Stomach (tissue), 9 donors: Measurements from ENCODE around the gene NFS1. TPM values are rescaled to one million over a fixed set of nuclear protein-coding genes. Genes with fewer than 3 reads are reported as not detected.
A peak's percentile ranks its signal among the peaks of the same experiment; 100 is the strongest.

Source experiments
- DNase-seq, 2 donors: peaks; one replicate each; pipeline versions ENCODE4 v3.0.0 to v3.0.0-alpha.2; 2013 to 2019
- H3K27ac ChIP-seq, 5 donors: fragments of 200-600 bp in 4 of 5; sonication (generic) in 4 of 5; one replicate each; pipeline ENCODE4 v1.5.1; 2013 to 2019; ENCODE audit warnings: mild to moderate bottlenecking in 1 of 5, moderate library complexity in 1 of 5
- H3K27me3 ChIP-seq, 3 donors: fragments of 200-600 bp; sonication (generic); one replicate each; pipeline ENCODE4 v1.5.1; 2017 to 2019; ENCODE audit warnings: mixed run types in 1 of 3
- H3K36me3 ChIP-seq, 4 donors: fragments of 200-600 bp; sonication (generic); 1 replicate in 3 of 4; 2 replicates in 1 of 4; pipeline ENCODE4 v1.5.1; 2016 to 2019
- H3K4me1 ChIP-seq, 4 donors: fragments of 200-600 bp; sonication (generic); one replicate each; pipeline ENCODE4 v1.5.1; 2016 to 2019
- H3K4me3 ChIP-seq, 4 donors: fragments of 200-600 bp; sonication (generic) in 3 of 4; one replicate each; pipeline ENCODE4 v1.5.1; 2016 to 2019; ENCODE audit warnings: mild to moderate bottlenecking in 1 of 4
- H3K9me3 ChIP-seq, 4 donors: fragments of 200-600 bp; sonication (generic); one replicate each; pipeline ENCODE4 v1.5.1; 2016 to 2019
- CTCF ChIP-seq, 7 experiments: fragments of 450-650 bp in 4 of 7; fragments of 200-600 bp in 3 of 7; sonication (generic) in 3 of 7; IDR thresholded peaks; one replicate each; pipeline ENCODE4 v1.5.1; 2016 to 2019; ENCODE audit warnings: antibody characterized with exemption in 7 of 7, control low read depth in 2 of 7, mild to moderate bottlenecking in 1 of 7
- EP300 ChIP-seq: sonication (generic); formaldehyde crosslinking; IDR thresholded peaks from one replicate; pipeline ENCODE4 v1.6.1; 2017; ENCODE audit warnings: antibody characterized with exemption
- POLR2A ChIP-seq, 4 donors: fragments of 450-650 bp; IDR thresholded peaks; one replicate each; pipeline ENCODE4 v1.6.1; 2016; ENCODE audit warnings: antibody characterized with exemption in 4 of 4, control low read depth in 2 of 4, mild to moderate bottlenecking in 1 of 4, moderate library complexity in 1 of 4
- POLR2AphosphoS5 ChIP-seq, 3 donors: sonication (generic); formaldehyde crosslinking; IDR thresholded peaks; one replicate each; pipeline ENCODE4 v1.6.1; 2016; ENCODE audit warnings: antibody characterized with exemption in 3 of 3
- WGBS, 5 donors: extraction: QIAGEN DNeasy Blood & Tissue Kit in 3 of 5; methylation state at CpG; one replicate each; pipeline versions ENCODE4 v1.1.5 to v1.1.7; 2013 to 2018; 5-methylcytosine and 5-hydroxymethylcytosine counted together
- intact Hi-C: fragments of 100-400 bp; cut with DNase I; formaldehyde crosslinking; loops from one replicate; pipeline ENCODE4 v1.15.1; 2023; ENCODE audit warnings: low total_unique reads
- polyA plus RNA-seq, 3 donors: library from polyadenylated mRNA; stranded (reverse); fragments of 200-250 nt; gene quantifications; one replicate each; pipeline ENCODE4 v1.2.3, GENCODE V29; 2013
- total RNA-seq, 5 donors: library from RNA; depleted of rRNA; stranded (reverse); fragments of >200 nt; gene quantifications; one replicate each; pipeline versions ENCODE4 v1.1.0 to v1.2.3, GENCODE V29; 2014 to 2016
- donor health status: healthy with polysubstance abuse.
- donor health status: Bipolar disorder and iron deficiency.
- donor health status: healthy.

NFS1 gene
- total and polyA plus RNA-seq, 8 donors, result 0.58 to 54.2 (median 24.7) TPM

GRCh38 chr20:35652641-35653429 is 46.3 kb downstream of the NFS1 start:
- H3K36me3 ChIP-seq, result peaks cover 23 to 43% (median 36%) of the 10 kb centered on the region in 4 donors
- H3K4me1 ChIP-seq, result peaks cover 13 to 71% (median 46%) of the 10 kb centered on the region in 4 donors
- no peak overlapping the region for H3K27ac ChIP-seq
- 96 to 98% (median 97%) methylated on average over 10 to 13 of the region's 13 CpGs for WGBS, 5 donors
- H3K9me3 ChIP-seq, result no peaks in the 10 kb centered on the region
- no peaks in the 10 kb centered on the region for H3K27me3 ChIP-seq
- intact Hi-C loops, result no loop called here
- no peak for TF ChIP-seq POLR2A (IDR thresholded peaks at IDR 0.05)
- TF ChIP-seq EP300, result no peak
- TF ChIP-seq POLR2AphosphoS5 (IDR thresholded peaks at IDR 0.05), result no peak
- no peak for TF ChIP-seq CTCF (IDR thresholded peaks at IDR 0.05)
- H3K4me3 ChIP-seq, result no peak overlapping the region
- no peak for DNase-seq

- H3K4me3 ChIP-seq, result no peak overlapping the region
- no peaks in the 10 kb centered on the region for H3K27me3 ChIP-seq
- H3K27ac ChIP-seq, result no peak overlapping the region
- H3K36me3 ChIP-seq, result peaks cover 23 to 43% (median 36%) of the 10 kb centered on the region in 4 donors
- TF ChIP-seq POLR2AphosphoS5 (IDR thresholded peaks at IDR 0.05), result no peak
- TF ChIP-seq CTCF (IDR thresholded peaks at IDR 0.05), result no peak
- TF ChIP-seq POLR2A (IDR thresholded peaks at IDR 0.05), result no peak
- no peak for TF ChIP-seq EP300
- intact Hi-C loops, result no loop called here
- no peaks in the 10 kb centered on the region for H3K9me3 ChIP-seq
- no peak for DNase-seq
- H3K4me1 ChIP-seq, result peaks cover 9 to 62% (median 37%) of the 10 kb centered on the region in 4 donors
Observed at GRCh38 chr20:35651958-35652357, 47.2 kb downstream of the NFS1 start.

DNA sequence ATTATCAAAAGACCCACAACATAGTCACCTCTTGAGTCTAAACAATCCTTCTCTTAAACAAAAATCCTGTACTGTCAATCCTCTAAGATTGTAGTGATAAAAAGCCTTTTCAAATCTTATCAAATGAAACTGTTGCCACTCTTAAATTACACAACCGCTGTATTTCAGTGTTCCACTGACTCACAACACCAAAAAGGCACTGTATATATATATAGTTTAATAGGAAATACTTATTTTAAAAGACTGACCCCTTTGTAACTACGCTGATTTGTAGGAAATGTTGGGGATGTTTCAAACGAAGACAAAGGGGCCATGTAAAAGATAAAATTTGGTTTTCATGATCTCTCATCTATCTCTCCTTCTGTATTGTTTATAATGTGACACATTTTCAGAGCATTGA is 48.5 kb downstream of the NFS1 start:
- H3K27ac ChIP-seq, result no peak overlapping the region
- 56 to 72% (median 61%) methylated on average over 3 of the region's 3 CpGs for WGBS, 5 donors

GRCh38 chr20:35648836-35649235 is 50.3 kb downstream of the NFS1 start:
- Histone ChIP-seq H3K27me3 (no peaks in the 10 kb centered on the region), H3K36me3 (peaks cover 10 to 20% (median 18%) of the 10 kb centered on the region in 4 donors), H3K4me3 (no peak overlapping the region), H3K9me3 (no peaks in the 10 kb centered on the region), H3K27ac (no peak overlapping the region), H3K4me1 (peaks cover 8 to 52% (median 30%) of the 10 kb centered on the region in 4 donors)
- TF ChIP-seq EP300 (no peak), CTCF (IDR thresholded peaks at IDR 0.05) (no peak), POLR2A (IDR thresholded peaks at IDR 0.05) (no peak), POLR2AphosphoS5 (IDR thresholded peaks at IDR 0.05) (no peak)
- DNase-seq, result peak in 1 of 2 donors; percentile 38
- intact Hi-C loops, result no loop called here

More for the DNA sequence above, 48.5 kb downstream of the NFS1 start:
- Histone ChIP-seq H3K9me3 (no peaks in the 10 kb centered on the region), H3K4me3 (no peak overlapping the region), H3K36me3 (peaks cover 23 to 38% (median 33%) of the 10 kb centered on the region in 4 donors), H3K27me3 (no peaks in the 10 kb centered on the region), H3K4me1 (peaks cover 8 to 51% (median 29%) of the 10 kb centered on the region in 4 donors)
- DNase-seq, result no peak
- TF ChIP-seq EP300 (no peak), POLR2A (IDR thresholded peaks at IDR 0.05) (no peak)
- intact Hi-C loops, result no loop called here

DNA sequence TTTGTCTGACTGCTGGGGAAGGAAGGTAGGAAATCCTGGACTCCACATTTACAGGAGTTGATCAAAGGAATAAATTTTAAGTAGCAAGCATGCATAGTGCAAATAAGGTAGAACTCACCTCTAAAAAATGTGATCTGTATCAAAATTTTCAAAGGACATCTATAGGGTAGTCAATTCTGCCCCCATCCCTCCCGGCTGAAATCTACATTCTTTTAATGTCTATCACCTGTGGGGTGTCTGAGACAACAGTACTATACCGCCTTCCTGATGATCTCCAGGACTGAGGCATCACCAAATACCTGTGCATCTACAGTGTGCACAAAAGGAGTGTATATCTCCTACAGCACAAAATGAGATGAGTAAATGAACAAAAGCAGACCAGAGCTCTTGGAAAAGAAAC is 54.3 kb downstream of the NFS1 start:
- H3K4me1 ChIP-seq, result peaks cover 0 to 42% (median 17%) of the 10 kb centered on the region in 4 donors
- WGBS, 5 donors, result 76 to 86% (median 82%) methylated on average over 2 of the region's 2 CpGs
- no peaks in the 10 kb centered on the region for H3K27me3 ChIP-seq
- TF ChIP-seq POLR2AphosphoS5 (IDR thresholded peaks at IDR 0.05) (no peak), POLR2A (IDR thresholded peaks at IDR 0.05) (no peak), CTCF (IDR thresholded peaks at IDR 0.05) (no peak), EP300 (no peak)
- no peak overlapping the region for H3K27ac ChIP-seq
- intact Hi-C loops, result no loop called here
- no peak for DNase-seq
- no peaks in the 10 kb centered on the region for H3K36me3 ChIP-seq
- H3K9me3 ChIP-seq, result no peaks in the 10 kb centered on the region
- no peak overlapping the region for H3K4me3 ChIP-seq
